Right atrium auricular region (tissue), 2 donors: ENCODE results near the gene NF2. TPM values are rescaled to one million over a fixed set of nuclear protein-coding genes. Genes with fewer than 3 reads are reported as not detected.
A peak's percentile ranks its signal among the peaks of the same experiment; 100 is the strongest.
"Not testable (repeated sequence)": the region's sequence is repeated elsewhere in the genome, so short reads cannot be mapped to it uniquely, and the experiment has no call there.

Source experiments
- DNase-seq: peaks from one replicate; pipeline ENCODE4 v3.0.0-alpha.2; 2019; ENCODE audit warnings: low spot score
- H3K27ac ChIP-seq, 2 donors: fragments of 200-600 bp; sonication (generic); 1 replicate in 1 of 2; 2 replicates in 1 of 2; pipeline ENCODE4 v1.5.1; 2016 to 2019
- H3K27me3 ChIP-seq, 2 donors: fragments of 200-600 bp; sonication (generic); one replicate each; pipeline versions ENCODE4 v1.5.1 to v1.6.0; 2017 to 2019
- H3K36me3 ChIP-seq: fragments of 200-600 bp; sonication (generic); one replicate; pipeline ENCODE4 v1.5.1; 2016
- H3K4me1 ChIP-seq, 2 donors: fragments of 200-600 bp; sonication (generic); one replicate each; pipeline versions ENCODE4 v1.5.1 to v1.6.0; 2017 to 2019
- H3K4me3 ChIP-seq, 2 donors: fragments of 200-600 bp; sonication (generic); 1 replicate in 1 of 2; 2 replicates in 1 of 2; pipeline ENCODE4 v1.5.1; 2017 to 2019; ENCODE audit warnings: mild to moderate bottlenecking in 1 of 2, moderate library complexity in 1 of 2
- H3K9me3 ChIP-seq, 2 donors: fragments of 200-600 bp; sonication (generic); one replicate each; pipeline ENCODE4 v1.5.1; 2019
- CTCF ChIP-seq, 2 donors: fragments of 200-600 bp; sonication (generic); IDR thresholded peaks; one replicate each; pipeline ENCODE4 v1.5.1; 2019; ENCODE audit warnings: antibody characterized with exemption in 2 of 2
- total RNA-seq, 2 donors: library from RNA; depleted of rRNA; stranded (reverse); fragments of >200 nt; gene quantifications; one replicate each; pipeline ENCODE4 v1.1.0, GENCODE V29; 2016

The NF2 gene
- total RNA-seq, 2 donors from 2014 or later: 45.8 to 52.5 TPM

DNA sequence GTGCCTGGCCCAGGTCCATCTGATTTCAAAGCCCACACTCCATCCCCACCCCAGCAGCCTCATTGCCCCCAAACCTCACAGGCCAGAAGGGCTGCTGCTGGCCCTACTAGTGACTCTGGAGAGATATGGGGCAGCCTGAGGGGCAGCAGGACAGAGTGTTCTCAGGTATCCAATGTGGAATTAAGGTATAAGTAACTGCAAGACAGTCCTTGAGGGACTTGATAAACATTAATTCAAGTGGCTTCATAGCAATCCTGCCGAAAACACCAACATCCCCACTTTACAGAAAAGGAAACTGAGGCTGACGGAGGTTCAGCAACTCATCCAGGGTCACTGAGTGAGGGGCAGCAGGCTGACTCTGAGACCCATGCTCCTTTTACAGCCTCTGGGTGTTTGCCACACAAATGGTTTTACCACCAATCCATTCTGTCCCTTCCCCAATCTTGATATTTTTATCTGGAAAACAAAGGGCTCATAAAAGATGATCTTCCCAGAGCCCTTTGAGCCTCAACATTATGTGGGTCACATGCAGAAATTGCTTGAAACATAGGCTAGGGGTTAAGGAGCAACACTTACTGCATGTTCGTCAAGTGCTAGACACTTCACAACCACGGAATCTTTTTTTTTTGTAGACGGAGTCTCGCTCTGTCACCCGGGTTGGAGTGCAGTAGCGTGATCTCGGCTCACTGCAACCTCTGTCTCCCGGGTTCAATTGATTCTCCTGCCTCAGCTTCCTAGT lies 24.8 kb upstream of the NF2 start:
- Histone ChIP-seq H3K27me3 (no peaks in the 10 kb centered on the region), H3K4me1 (peaks cover 0 to 9% of the 10 kb centered on the region in 2 donors)

GRCh38 chr22:29580200-29580810 lies 23.1 kb upstream of the NF2 start:
- Histone ChIP-seq H3K4me3 (peak overlapping the region; percentile 50 to 68), H3K4me1 (peaks cover 0 to 9% of the 10 kb centered on the region in 2 donors), H3K27me3 (no peaks in the 10 kb centered on the region), H3K36me3 (no peaks in the 10 kb centered on the region), H3K27ac (peak overlapping the region; percentile 41 to 48), H3K9me3 (no peaks in the 10 kb centered on the region)
- TF ChIP-seq CTCF (IDR thresholded peaks at IDR 0.05): no peak
- DNase-seq: no peak

More for the DNA sequence above, 24.8 kb upstream of the NF2 start:
- TF ChIP-seq CTCF (IDR thresholded peaks at IDR 0.05): no peak
- Histone ChIP-seq H3K9me3 (no peaks in the 10 kb centered on the region), H3K27ac (no peak overlapping the region), H3K4me3 (no peak overlapping the region), H3K36me3 (no peaks in the 10 kb centered on the region)
- DNase-seq: no peak

GRCh38 chr22:29581799-29582198 lies 21.6 kb upstream of the NF2 start:
- Histone ChIP-seq H3K4me3 (no peak overlapping the region), H3K27ac (no peak overlapping the region), H3K4me1 (peaks cover 0 to 9% of the 10 kb centered on the region in 2 donors), H3K9me3 (no peaks in the 10 kb centered on the region), H3K27me3 (no peaks in the 10 kb centered on the region), H3K36me3 (no peaks in the 10 kb centered on the region)
- no peak for DNase-seq
- no peak for TF ChIP-seq CTCF (IDR thresholded peaks at IDR 0.05)

DNA sequence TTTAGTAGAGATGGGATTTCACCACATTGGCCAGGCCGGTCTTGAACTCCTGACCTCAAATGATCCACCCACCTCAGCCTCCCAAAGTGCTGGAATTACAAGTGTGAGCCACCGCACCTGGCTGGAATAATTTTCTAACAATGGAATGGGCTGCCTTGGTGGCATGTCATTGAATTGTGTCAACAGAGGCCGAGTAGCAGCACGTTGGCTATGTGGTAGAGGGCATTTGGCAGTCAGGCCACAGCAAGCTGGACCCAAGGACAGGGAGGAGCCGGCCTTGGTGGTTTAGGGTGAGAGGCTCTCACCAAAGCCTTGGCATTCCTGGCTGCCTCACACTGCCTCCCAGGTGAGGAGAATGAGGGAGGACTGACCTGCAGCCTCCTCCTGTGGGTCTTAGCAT lies 18.5 kb upstream of the NF2 start:
- H3K27me3 ChIP-seq: no peaks in the 10 kb centered on the region
- no peaks in the 10 kb centered on the region for H3K9me3 ChIP-seq
- DNase-seq: no peak
- H3K27ac ChIP-seq: no peak overlapping the region
- H3K4me3 ChIP-seq: no peak overlapping the region
- no peak for TF ChIP-seq CTCF (IDR thresholded peaks at IDR 0.05)
- H3K36me3 ChIP-seq: no peaks in the 10 kb centered on the region
- peaks cover 0 to 9% of the 10 kb centered on the region in 2 donors for H3K4me1 ChIP-seq

DNA sequence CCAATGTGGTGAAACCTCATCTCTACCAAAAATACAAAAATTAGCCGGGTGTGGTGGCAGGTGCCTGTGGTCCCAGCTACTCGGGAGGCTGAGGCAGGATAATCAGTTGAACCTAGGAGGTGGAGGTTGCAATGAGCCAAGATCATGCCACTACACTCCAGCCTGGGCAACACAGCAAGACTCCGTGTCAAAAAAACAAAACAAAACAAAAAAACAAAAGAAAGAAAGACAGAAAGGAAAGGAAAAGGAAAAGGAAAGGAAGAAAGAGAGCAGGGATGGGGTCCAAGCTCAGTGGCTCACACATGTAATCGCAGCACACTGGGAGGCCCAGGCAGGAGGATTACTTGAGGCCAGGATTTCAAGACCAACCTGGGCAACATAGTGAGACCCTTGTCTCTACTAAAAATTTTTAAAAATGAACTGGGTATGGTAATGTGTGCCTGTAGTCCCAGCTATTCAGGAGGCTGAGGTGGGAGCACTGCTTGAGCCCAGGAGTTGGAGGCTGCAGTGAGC lies 17.2 kb upstream of the NF2 start:
- DNase-seq, H3K27ac ChIP-seq, H3K36me3 ChIP-seq, H3K4me3 ChIP-seq, H3K4me1 ChIP-seq, H3K27me3 ChIP-seq, H3K9me3 ChIP-seq: not testable (repeated sequence)

DNA sequence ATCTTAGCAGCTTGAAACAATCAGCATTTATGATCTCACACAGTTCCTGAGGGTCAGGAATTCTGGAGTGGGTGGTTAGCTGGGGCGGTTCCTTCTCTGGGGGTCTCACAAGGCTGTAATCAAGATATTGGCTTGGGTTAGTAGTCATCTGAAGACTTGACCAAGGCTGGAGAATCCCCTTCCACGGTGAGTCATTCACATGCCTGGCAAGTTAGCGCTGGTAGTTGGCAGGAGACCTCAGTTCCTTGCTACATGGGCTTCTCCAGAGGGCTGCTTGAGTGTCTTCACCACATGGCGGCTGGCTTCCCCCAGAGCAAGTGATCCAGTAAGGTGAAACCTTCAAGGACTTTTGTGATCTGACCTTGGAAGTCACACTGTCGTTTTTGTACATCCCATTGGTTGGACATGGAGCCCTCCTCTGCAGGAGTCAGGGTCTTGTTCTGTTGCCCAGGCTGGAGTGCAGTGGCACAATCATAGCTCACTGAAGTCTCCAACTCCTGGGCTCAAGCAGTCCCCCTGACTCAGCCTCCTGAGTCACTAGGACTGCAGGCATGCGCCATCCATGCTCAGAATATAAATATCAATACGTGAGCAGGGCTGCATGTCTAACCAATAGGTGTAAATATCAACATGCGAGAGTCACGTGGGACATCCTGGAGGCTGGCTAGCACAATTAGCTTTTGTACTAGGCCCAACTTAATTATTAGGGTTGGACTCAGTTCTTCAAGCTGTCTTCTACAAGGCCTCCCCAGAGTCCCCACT lies 15.3 kb upstream of the NF2 start:
- TF ChIP-seq CTCF (IDR thresholded peaks at IDR 0.05): no peak
- Histone ChIP-seq H3K9me3 (no peaks in the 10 kb centered on the region), H3K4me1 (no peaks in the 10 kb centered on the region), H3K27ac (no peak overlapping the region), H3K36me3 (no peaks in the 10 kb centered on the region), H3K4me3 (no peak overlapping the region), H3K27me3 (no peaks in the 10 kb centered on the region)
- no peak for DNase-seq
